ENCODE data around the gene CACFD1.

CACFD1 gene

DNA sequence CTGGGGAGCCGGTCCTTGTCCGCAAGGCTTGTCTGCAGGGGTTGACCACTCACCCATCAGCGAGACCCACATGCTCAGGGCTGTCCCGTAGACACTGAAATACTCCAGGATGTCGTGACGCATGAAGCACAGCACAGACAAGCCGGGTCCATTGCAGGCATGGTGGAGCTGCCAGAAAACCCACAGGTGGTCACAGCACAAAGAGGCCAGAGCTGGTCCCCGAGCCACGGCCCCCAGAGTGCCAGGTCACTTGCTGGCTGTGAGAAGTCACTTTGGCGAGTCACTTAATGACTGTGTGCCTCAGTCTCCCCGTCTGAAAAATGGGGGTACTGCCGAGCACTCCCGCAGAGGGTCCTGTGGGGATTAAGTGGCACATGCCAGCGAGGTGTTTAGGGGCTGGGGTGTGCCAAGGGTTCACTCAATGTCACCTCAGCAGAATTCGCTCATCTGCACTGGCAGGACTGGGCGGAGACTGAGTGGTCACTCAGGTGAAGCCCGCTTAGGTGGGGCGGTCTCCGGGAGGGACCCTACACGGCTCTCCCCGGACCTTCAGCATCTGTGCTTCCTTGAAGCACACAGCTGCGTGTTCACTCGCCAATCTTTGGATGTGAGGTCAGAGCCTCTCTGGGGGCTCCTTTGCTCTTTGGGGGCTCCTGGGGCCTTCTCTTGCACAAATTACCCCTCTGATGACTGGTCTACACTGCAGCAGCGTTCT, 60.5 kb downstream of the CACFD1 start:
- DNase-seq: no peak

Data from T-helper 9 cell (primary cell).